Stimulated activated CD4-positive, alpha-beta T cell treated with anti-CD3 and anti-CD28 coated beads, Interleukin-4, amount 100 ng/mL, for 4 hours (primary cell): ENCODE measurements around the gene UMAD1.
"Not testable (repeated sequence)": the region's sequence is repeated elsewhere in the genome, so short reads cannot be mapped to it uniquely, and the experiment has no call there.

Experiments
- DNase-seq, 2 experiments: peaks; one replicate each; pipeline ENCODE4 v3.0.0-alpha.2; 2020

UMAD1 gene

DNA sequence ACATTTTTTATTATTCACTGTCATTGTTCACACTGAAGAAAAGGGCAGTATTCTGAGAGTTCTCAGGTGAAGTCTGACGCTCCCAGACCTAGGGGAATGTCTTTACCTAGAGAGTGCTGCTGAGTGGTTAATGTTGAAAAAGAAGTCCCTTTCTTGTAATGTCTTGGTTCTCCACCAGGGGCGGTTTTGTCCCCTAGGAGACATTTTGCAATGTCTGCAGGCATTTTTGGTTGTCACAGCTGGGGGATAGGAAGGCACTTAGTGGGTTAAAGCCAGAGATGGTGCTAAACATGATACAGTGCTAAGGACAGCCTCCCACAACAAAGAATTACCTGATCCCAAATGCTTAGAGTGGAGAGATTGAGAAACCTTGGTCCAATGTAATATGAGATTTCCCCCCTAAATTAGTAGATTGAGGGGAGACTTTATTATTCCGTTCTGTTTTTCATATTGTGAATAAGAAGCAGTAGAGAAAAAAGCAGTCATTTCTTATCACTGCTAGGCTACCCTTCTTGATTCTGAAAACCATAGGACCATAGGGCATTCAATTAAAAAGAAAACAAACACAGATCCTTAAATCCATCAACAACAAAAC lies 13.1 kb downstream of the UMAD1 start:
- DNase-seq, result no peak

DNA sequence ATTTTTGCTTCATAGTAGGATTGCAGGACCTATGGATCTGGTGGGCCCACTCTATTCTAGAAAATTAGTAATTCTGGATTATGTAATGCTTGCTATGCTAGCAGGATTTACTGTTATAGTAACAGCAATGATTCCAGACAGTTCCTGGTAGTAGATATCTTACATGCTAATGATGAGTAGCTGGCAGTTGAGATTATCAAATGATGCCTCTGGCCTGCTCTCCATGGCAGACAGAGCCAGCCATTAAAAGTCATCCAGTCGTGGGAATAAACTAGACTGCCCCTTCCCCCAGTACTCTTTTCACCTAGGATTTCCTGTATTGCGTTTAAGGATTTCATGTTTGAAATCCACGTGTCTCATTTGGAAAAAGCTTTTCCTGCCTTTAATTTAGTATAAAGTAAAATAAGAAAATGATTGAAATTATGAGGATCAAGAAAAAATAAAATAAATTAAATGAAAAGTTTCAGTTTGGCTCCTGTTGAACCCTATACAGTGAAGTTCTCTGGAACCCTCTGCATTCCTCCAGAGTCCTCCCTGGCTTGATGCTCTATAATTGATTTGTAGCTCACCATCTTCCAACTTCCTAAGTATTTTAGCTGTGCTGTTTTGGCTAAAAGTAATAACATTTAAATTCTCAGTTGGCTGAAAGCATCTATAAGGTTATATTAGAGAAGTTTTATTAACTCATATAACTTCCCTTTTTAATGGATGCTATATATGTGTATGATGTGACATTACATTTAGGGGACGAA lies 14.6 kb downstream of the UMAD1 start:
- DNase-seq, result no peak

DNA sequence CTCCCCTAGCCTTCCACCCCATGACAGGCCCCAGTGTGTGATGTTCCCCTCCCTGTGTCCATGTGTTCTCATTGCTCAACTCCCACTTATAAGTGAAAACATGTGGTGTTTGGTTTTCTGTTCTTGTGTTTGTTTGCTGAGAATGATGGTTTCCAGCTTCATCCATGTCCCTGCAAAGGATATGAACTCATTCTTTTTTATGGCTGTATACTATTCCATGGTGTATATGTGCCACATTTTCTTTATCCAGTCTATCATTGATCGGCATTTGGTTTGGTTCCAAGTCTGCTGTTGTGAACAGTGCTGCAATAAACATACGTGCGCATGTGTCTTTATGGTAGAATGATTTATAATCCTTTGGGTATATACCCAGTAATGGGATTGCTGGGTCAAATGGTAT lies 15.9 kb downstream of the UMAD1 start:
- not testable (repeated sequence) for DNase-seq

- no peak for DNase-seq
Observed at GRCh38 chr7:7662527-7662926, 22.0 kb downstream of the UMAD1 start.

- no peak for DNase-seq
Observed at GRCh38 chr7:7664291-7664690, 23.7 kb downstream of the UMAD1 start.

GRCh38 chr7:7665031-7665430 lies 24.5 kb downstream of the UMAD1 start:
- no peak for DNase-seq

DNA sequence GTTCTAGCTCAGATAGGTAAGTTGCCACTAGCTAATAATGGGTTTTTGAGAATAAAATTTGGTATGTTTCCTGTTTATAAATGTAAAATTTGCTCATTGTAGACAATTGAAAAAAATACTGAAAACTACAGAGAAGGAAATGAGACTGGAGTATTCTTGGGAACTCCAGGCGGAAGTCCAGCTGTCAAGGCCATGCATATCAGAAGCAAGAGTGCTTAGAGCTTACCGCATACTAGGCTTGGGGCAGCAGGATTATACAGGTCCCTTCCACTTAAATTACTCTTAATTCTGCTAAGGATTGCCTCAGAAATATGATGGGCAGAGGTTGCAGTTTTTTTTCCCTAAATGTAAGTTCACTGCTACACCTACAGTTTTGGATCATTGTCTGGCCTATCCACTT lies 26.6 kb downstream of the UMAD1 start:
- DNase-seq, result no peak

GRCh38 chr7:7668706-7669105 lies 28.2 kb downstream of the UMAD1 start:
- DNase-seq, result no peak

DNA sequence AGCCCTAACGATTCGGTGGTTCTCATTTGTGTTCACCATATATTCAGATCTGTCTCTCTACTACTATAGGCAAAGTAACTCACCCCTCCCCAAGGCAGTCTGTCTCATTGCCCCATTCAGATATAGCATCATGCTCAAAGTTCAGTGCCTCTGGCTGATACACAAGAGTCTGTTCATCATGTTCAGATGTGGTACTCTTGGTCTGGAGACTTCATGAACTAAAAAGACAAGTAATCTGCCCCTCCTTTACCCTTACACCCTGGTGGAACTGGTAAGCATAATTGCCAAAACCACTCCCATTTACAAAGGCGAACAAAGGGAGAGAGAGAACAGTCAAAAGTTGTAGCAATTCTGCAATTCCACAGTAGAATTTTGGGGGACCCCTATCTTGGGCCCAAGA lies 29.9 kb downstream of the UMAD1 start:
- DNase-seq, result no peak

GRCh38 chr7:7671361-7671760 lies 30.8 kb downstream of the UMAD1 start:
- no peak for DNase-seq

GRCh38 chr7:7672545-7673239 lies 32.1 kb downstream of the UMAD1 start:
- no peak for DNase-seq

GRCh38 chr7:7673240-7673550 lies 32.6 kb downstream of the UMAD1 start:
- DNase-seq, result no peak

DNA sequence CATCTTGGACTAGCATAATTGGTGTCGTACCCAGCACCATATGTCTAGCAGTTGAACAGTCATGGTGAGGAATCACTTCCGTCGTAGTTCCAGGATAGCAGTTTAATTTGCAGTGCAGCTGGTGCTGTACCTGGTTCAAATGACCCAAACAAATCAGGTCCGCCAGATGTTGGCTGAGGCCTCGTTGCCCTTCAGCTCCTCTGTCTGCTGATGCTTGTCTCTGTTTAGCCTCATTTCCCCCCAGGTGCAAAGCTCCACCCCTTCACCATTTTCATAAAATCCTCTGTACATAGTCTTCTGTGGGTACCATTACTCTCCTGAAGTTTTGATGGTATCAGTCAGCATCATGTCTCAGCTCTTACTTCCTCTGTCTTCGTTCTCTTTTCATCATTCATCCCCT lies 35.1 kb downstream of the UMAD1 start:
- no peak for DNase-seq

- not testable (repeated sequence) for DNase-seq
Observed at GRCh38 chr7:7679640-7680039, 39.1 kb downstream of the UMAD1 start.

DNA sequence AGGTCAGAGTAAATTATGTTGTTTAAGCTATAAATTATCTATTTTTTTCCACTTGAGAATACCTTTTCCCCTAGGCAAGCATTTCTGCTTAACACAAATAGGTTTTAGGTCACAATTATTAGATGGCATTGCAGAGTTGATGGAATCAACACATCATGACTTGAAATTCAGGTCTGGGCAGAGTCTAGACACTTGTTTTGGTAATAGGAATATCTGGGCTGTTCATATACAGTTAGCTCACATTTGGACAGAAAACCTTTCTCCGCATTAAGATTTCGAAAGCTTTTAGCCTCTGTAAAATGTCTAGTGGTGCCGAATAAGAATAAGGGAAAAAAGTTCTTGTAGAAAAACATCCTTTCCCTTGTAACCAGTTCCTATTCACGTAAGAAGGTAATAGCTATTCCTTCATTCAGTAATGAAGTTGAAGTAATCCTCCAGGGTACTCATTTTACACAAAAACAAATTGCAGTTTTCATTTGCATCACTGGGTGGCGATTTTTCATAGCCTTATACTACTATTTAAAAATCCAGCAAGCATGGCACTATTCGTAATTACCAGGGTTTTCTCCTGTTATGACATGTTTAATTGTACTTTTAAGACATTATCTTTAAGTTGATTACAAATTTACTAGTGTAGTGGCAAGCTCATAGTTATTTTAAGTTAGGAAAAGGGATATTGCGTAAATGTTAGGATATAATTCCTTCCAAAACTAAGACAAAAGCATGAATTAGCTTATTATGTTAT lies 40.8 kb downstream of the UMAD1 start:
- DNase-seq, result peak in 1 of 2 experiments; percentile 5

GRCh38 chr7:7681936-7682329 lies 41.4 kb downstream of the UMAD1 start:
- DNase-seq, result no peak

GRCh38 chr7:7682861-7683260 lies 42.3 kb downstream of the UMAD1 start:
- no peak for DNase-seq

- no peak for DNase-seq
Observed at GRCh38 chr7:7686811-7687508, 46.4 kb downstream of the UMAD1 start.

GRCh38 chr7:7687800-7688199 lies 47.2 kb downstream of the UMAD1 start:
- no peak for DNase-seq

GRCh38 chr7:7688310-7688709 lies 47.8 kb downstream of the UMAD1 start:
- no peak for DNase-seq

- DNase-seq, result no peak
Observed at GRCh38 chr7:7688956-7689355, 48.4 kb downstream of the UMAD1 start.

GRCh38 chr7:7693881-7694280 lies 53.3 kb downstream of the UMAD1 start:
- DNase-seq, result no peak

DNA sequence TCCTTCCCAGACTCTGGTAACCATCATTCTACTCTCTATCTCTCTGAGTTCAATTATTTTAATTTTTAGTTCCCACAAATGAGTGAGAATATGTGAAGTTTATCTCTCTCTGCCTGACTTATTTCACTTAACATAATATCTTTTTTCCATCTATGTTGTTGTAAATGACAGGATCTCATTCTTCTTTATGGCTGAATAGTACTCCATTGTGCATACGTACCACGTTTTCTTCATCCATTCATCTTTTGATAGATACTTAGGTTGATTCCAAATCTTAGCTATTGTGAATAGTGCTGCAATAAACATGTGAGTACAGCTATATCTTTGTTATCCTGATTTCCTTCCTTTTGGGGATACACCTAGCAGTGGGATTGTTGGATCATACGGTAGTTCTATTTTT lies 54.0 kb downstream of the UMAD1 start:
- DNase-seq, result no peak
